SU-DHL-6 (cell line): Measurements from ENCODE around the gene KCNK6.

ENCODE experiments used
- H2AFZ ChIP-seq: fragments of 200-600 bp; sonication (generic); 2 replicates; pipeline ENCODE4 v1.6.1; 2014; ENCODE audit warnings: low read depth, mild to moderate bottlenecking, moderate library complexity, mixed read lengths, antibody characterized with exemption, low read length; ENCODE audit not compliant: severe bottlenecking
- H3F3A ChIP-seq: fragments of 200-600 bp; shearing (Covaris generic); 2 replicates; pipeline ENCODE4 v1.6.0; 2016; ENCODE audit warnings: antibody characterized with exemption, mild to moderate bottlenecking; ENCODE audit not compliant: insufficient read depth
- H3K27ac ChIP-seq: fragments of 200-600 bp; sonication (generic); 2 replicates; pipeline ENCODE4 v1.5.1; 2016; ENCODE audit warnings: low read depth, mild to moderate bottlenecking, low read length, moderate library complexity, mixed read lengths
- H3K27me3 ChIP-seq: fragments of 200-600 bp; sonication (generic), shearing (Covaris generic); 2 replicates; pipeline ENCODE4 v1.6.0; 2014; ENCODE audit warnings: mild to moderate bottlenecking, low read length
- H3K36me3 ChIP-seq: fragments of 200-600 bp; sonication (generic); 2 replicates; pipeline ENCODE4 v1.6.1; 2014; ENCODE audit warnings: mild to moderate bottlenecking, low read length, mixed read lengths
- H3K4me2 ChIP-seq: fragments of 300-600, 200-600 bp; shearing (Covaris generic), sonication (generic); 2 replicates; pipeline ENCODE4 v1.6.0; 2014; ENCODE audit warnings: low read length, low read depth, mild to moderate bottlenecking; ENCODE audit not compliant: poor library complexity, severe bottlenecking
- H3K4me3 ChIP-seq: fragments of 200-600 bp; sonication (generic); 2 replicates; pipeline ENCODE4 v1.5.1; 2014; ENCODE audit warnings: antibody characterized with exemption, low read length, mild to moderate bottlenecking, mixed read lengths; ENCODE audit not compliant: insufficient read depth, poor library complexity, severe bottlenecking
- H3K79me2 ChIP-seq: fragments of 200-600 bp; sonication (generic); 2 replicates; pipeline ENCODE4 v1.6.1; 2014; ENCODE audit warnings: mild to moderate bottlenecking, low read length, moderate library complexity; ENCODE audit not compliant: insufficient read depth
- H3K9ac ChIP-seq: fragments of 200-600 bp; sonication (generic); 2 replicates; pipeline ENCODE4 v1.7.0; 2014; ENCODE audit warnings: mild to moderate bottlenecking, low read length
- H3K9me2 ChIP-seq: fragments of 200-600 bp; sonication (generic); replicated peaks from 2 replicates; pipeline ENCODE4 v1.6.1; 2014; ENCODE audit warnings: low read length; ENCODE audit not compliant: insufficient read depth
- H3K9me3 ChIP-seq: fragments of 200-600 bp; sonication (generic); 2 replicates; pipeline ENCODE4 v1.6.1; 2014; ENCODE audit warnings: low read length, mixed read lengths; ENCODE audit not compliant: insufficient read depth
- H4K20me1 ChIP-seq: fragments of 200-600 bp; sonication (generic); 2 replicates; pipeline ENCODE4 v1.6.1; 2014; ENCODE audit warnings: low read depth, mild to moderate bottlenecking, antibody characterized with exemption, low read length, moderate library complexity, mixed read lengths
- CTCF ChIP-seq: fragments of 200-600 bp; sonication (generic); IDR thresholded peaks from one replicate; pipeline ENCODE4 v1.5.1; 2017; ENCODE audit warnings: antibody characterized with exemption, mild to moderate bottlenecking, low read length, moderate library complexity; ENCODE audit not compliant: insufficient read depth, poor library complexity, severe bottlenecking
- EZH2phosphoT487 ChIP-seq: fragments of 200-600 bp; sonication (generic), shearing (Covaris generic); conservative IDR thresholded peaks from 2 replicates; pipeline ENCODE4 v1.6.1; 2018; ENCODE audit warnings: mild to moderate bottlenecking, antibody characterized with exemption, low read length, moderate library complexity, mixed read lengths

Gene KCNK6

DNA sequence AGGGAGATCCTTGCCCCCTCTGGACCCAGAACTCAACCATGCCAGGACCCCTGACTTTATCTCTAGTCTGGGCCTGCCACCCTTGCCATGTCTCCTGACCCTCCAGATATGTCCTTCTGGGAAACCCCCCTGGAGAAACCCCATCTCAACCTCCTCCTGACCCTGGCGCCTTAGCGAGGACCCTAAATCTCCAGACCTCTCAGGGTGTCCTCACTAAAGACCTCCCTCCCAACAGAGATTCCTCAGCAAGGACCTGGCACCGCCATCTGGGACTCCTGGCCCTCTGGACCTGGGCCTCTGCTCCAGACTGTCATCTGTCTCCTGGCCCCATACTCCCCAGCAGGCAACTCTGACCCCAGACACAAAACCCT is 1.3 kb downstream of the KCNK6 start:
- Histone ChIP-seq H3K79me2 (no peaks in the 10 kb centered on the region), H3F3A (no peaks in the 10 kb centered on the region), H3K27me3 (no peaks in the 10 kb centered on the region), H3K4me3 (no peak overlapping the region), H3K9me2 (no peaks in the 10 kb centered on the region), H3K27ac (no peak overlapping the region), H4K20me1 (no peaks in the 10 kb centered on the region), H3K9ac (no peak overlapping the region), H3K4me2 (no peak overlapping the region), H3K9me3 (no peaks in the 10 kb centered on the region), H2AFZ (no peak overlapping the region), H3K36me3 (no peaks in the 10 kb centered on the region)
- TF ChIP-seq CTCF (no peak), EZH2phosphoT487 (no peak)

GRCh38 chr19:38321646-38322196 is 2.1 kb downstream of the KCNK6 start:
- no peak for TF ChIP-seq CTCF
- TF ChIP-seq EZH2phosphoT487, result no peak
- no peak overlapping the region for H2AFZ ChIP-seq
- no peaks in the 10 kb centered on the region for H3K79me2 ChIP-seq
- no peaks in the 10 kb centered on the region for H3F3A ChIP-seq
- no peaks in the 10 kb centered on the region for H3K36me3 ChIP-seq
- no peak overlapping the region for H3K27ac ChIP-seq
- H3K27me3 ChIP-seq, result no peaks in the 10 kb centered on the region
- H3K9me3 ChIP-seq, result no peaks in the 10 kb centered on the region
- H3K4me3 ChIP-seq, result no peak overlapping the region
- no peak overlapping the region for H3K9ac ChIP-seq
- H3K4me2 ChIP-seq, result no peak overlapping the region
- no peaks in the 10 kb centered on the region for H3K9me2 ChIP-seq
- H4K20me1 ChIP-seq, result no peaks in the 10 kb centered on the region

DNA sequence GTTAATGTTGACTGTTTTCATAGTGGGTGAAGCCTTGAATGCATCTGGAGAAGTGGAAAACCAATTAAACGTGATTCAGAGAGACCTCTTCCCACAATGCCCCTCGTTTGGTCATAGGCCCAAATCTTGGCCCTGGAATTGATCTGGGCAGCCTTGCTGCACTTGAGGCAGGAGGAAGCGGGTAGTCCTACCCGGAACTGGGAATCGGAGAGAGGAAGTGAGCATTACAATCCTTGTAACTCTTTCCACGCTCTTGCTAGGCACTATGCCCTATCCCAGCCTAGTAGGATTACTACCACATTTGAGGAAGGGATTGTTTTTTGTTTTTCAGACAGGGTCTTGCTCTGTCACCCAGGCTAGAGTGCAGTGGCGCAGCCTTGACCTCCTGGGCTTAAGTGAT is 3.6 kb downstream of the KCNK6 start:
- H3K79me2 ChIP-seq, result no peaks in the 10 kb centered on the region
- no peak overlapping the region for H2AFZ ChIP-seq
- TF ChIP-seq EZH2phosphoT487 (no peak), CTCF (no peak)
- no peaks in the 10 kb centered on the region for H3K9me3 ChIP-seq
- no peak overlapping the region for H3K9ac ChIP-seq
- H3K4me2 ChIP-seq, result no peak overlapping the region
- H3K9me2 ChIP-seq, result no peaks in the 10 kb centered on the region
- no peaks in the 10 kb centered on the region for H3F3A ChIP-seq
- H3K27ac ChIP-seq, result no peak overlapping the region
- no peaks in the 10 kb centered on the region for H4K20me1 ChIP-seq
- no peak overlapping the region for H3K4me3 ChIP-seq
- H3K27me3 ChIP-seq, result no peaks in the 10 kb centered on the region
- H3K36me3 ChIP-seq, result no peaks in the 10 kb centered on the region
